DOHH2 (cell line): ENCODE data around the gene FAM151B.

Source experiments
- H3F3A ChIP-seq: fragments of 200-600 bp; sonication (generic), shearing (Covaris generic); 2 replicates; pipeline ENCODE4 v1.6.0; 2016; ENCODE audit warnings: antibody characterized with exemption, mild to moderate bottlenecking; ENCODE audit not compliant: control insufficient read depth, insufficient read depth
- H3K27ac ChIP-seq: fragments of 200-600 bp; sonication (generic); 2 replicates; pipeline ENCODE4 v1.5.1; 2014; ENCODE audit warnings: low read depth, mild to moderate bottlenecking, low read length, moderate library complexity
- H3K27me3 ChIP-seq: fragments of 200-600 bp; sonication (generic); 2 replicates; pipeline ENCODE4 v1.6.1; 2014; ENCODE audit warnings: mild to moderate bottlenecking, low read length, mixed read lengths; ENCODE audit not compliant: control insufficient read depth
- H3K36me3 ChIP-seq: fragments of 200-600 bp; sonication (generic); 2 replicates; pipeline ENCODE4 v1.6.1; 2014; ENCODE audit warnings: mild to moderate bottlenecking, low read length, moderate library complexity, mixed read lengths; ENCODE audit not compliant: control insufficient read depth
- H3K4me1 ChIP-seq: fragments of 200-600 bp; sonication (generic); 2 replicates; pipeline ENCODE4 v1.6.1; 2014; ENCODE audit warnings: mild to moderate bottlenecking, low read length, mixed read lengths; ENCODE audit not compliant: control insufficient read depth
- H3K4me2 ChIP-seq: fragments of 200-600 bp; sonication (generic); 2 replicates; pipeline ENCODE4 v1.6.0; 2014; ENCODE audit warnings: mild to moderate bottlenecking, low read length, moderate library complexity
- H3K4me3 ChIP-seq: fragments of 200-600 bp; sonication (generic); 2 replicates; pipeline ENCODE4 v1.5.1; 2014; ENCODE audit warnings: mild to moderate bottlenecking, low read length, mixed read lengths
- H3K79me2 ChIP-seq: fragments of 200-600 bp; sonication (generic); 2 replicates; pipeline ENCODE4 v1.6.1; 2014; ENCODE audit warnings: mild to moderate bottlenecking, low read length, mixed read lengths; ENCODE audit not compliant: control insufficient read depth
- H3K9me2 ChIP-seq: fragments of 200-600 bp; sonication (generic); replicated peaks from 2 replicates; pipeline ENCODE4 v1.6.1; 2014; ENCODE audit warnings: mild to moderate bottlenecking, low read length, mixed read lengths; ENCODE audit not compliant: control insufficient read depth
- H3K9me3 ChIP-seq: fragments of 200-600 bp; sonication (generic); 2 replicates; pipeline ENCODE4 v1.6.1; 2014; ENCODE audit warnings: antibody characterized with exemption, low read length, mixed read lengths; ENCODE audit not compliant: control insufficient read depth, insufficient read depth
- H4K20me1 ChIP-seq: fragments of 200-600 bp; sonication (generic); 2 replicates; pipeline ENCODE4 v1.6.0; 2014; ENCODE audit warnings: low read depth, mild to moderate bottlenecking, antibody characterized with exemption, low read length, moderate library complexity; ENCODE audit not compliant: control insufficient read depth, insufficient read depth
- CTCF ChIP-seq: fragments of 200-600 bp; sonication (generic); IDR thresholded peaks from one replicate; pipeline ENCODE4 v1.5.1; 2014; ENCODE audit warnings: antibody characterized with exemption, mild to moderate bottlenecking, low read depth, low read length; ENCODE audit not compliant: poor library complexity, severe bottlenecking
- EZH2phosphoT487 ChIP-seq: fragments of 200-600 bp; sonication (generic); IDR thresholded peaks from 2 replicates; pipeline ENCODE4 v1.6.1; 2017; ENCODE audit warnings: borderline replicate concordance, mild to moderate bottlenecking, antibody characterized with exemption, low read length, moderate library complexity, mixed read lengths

FAM151B gene

GRCh38 chr5:80487829-80488721 lies at the start of gene FAM151B:
FAM151B (plus strand) TSS chr5:80488100; CDS start chr5:80488124, 24 bp downstream.
- H3K9me2 ChIP-seq, result no peaks in the 10 kb centered on the region
- H3K36me3 ChIP-seq, result no peaks in the 10 kb centered on the region
- H3K27me3 ChIP-seq, result no peaks in the 10 kb centered on the region
- H3K79me2 ChIP-seq, result no peaks in the 10 kb centered on the region
- H3K27ac ChIP-seq, result no peak within 1 kb of the TSS
- no peaks in the 10 kb centered on the region for H4K20me1 ChIP-seq
- H3F3A ChIP-seq, result peaks cover 8% of the 10 kb centered on the region; the same call in 1 of the 2 replicates
- peak within 1 kb of the TSS; percentile 83 for H3K4me2 ChIP-seq
- no peaks in the 10 kb centered on the region for H3K9me3 ChIP-seq
- peak within 1 kb of the TSS; percentile 77 for H3K4me3 ChIP-seq
- no peak for TF ChIP-seq EZH2phosphoT487
- peak; percentile 20 for TF ChIP-seq CTCF
- peaks cover 8% of the 10 kb centered on the region for H3K4me1 ChIP-seq

- no peak overlapping the region for H3K4me2 ChIP-seq
- TF ChIP-seq CTCF (no peak), EZH2phosphoT487 (no peak)
- H3K79me2 ChIP-seq, result no peaks in the 10 kb centered on the region
- no peaks in the 10 kb centered on the region for H3K4me1 ChIP-seq
- no peaks in the 10 kb centered on the region for H4K20me1 ChIP-seq
- no peaks in the 10 kb centered on the region for H3F3A ChIP-seq
- no peaks in the 10 kb centered on the region for H3K9me3 ChIP-seq
- H3K27ac ChIP-seq, result no peak overlapping the region
- H3K27me3 ChIP-seq, result no peaks in the 10 kb centered on the region
- H3K9me2 ChIP-seq, result no peaks in the 10 kb centered on the region
- H3K36me3 ChIP-seq, result no peaks in the 10 kb centered on the region; the same call in 1 of the 2 replicates
- no peak overlapping the region for H3K4me3 ChIP-seq
Observed at GRCh38 chr5:80438739-80439138, 49.2 kb upstream of the FAM151B start.

GRCh38 chr5:80439213-80439612 lies 48.7 kb upstream of the FAM151B start:
- Histone ChIP-seq H3K4me1 (no peaks in the 10 kb centered on the region), H3K79me2 (no peaks in the 10 kb centered on the region), H3K27me3 (no peaks in the 10 kb centered on the region), H3K4me2 (no peak overlapping the region), H3K9me3 (no peaks in the 10 kb centered on the region), H3K4me3 (no peak overlapping the region), H3K9me2 (no peaks in the 10 kb centered on the region), H3K36me3 (no peaks in the 10 kb centered on the region; the same call in 1 of the 2 replicates), H3K27ac (no peak overlapping the region), H3F3A (no peaks in the 10 kb centered on the region), H4K20me1 (no peaks in the 10 kb centered on the region)
- no peak for TF ChIP-seq CTCF
- TF ChIP-seq EZH2phosphoT487, result no peak
